ENCODE results near the gene SLC5A4.

- TF ChIP-seq, protein P1, sequence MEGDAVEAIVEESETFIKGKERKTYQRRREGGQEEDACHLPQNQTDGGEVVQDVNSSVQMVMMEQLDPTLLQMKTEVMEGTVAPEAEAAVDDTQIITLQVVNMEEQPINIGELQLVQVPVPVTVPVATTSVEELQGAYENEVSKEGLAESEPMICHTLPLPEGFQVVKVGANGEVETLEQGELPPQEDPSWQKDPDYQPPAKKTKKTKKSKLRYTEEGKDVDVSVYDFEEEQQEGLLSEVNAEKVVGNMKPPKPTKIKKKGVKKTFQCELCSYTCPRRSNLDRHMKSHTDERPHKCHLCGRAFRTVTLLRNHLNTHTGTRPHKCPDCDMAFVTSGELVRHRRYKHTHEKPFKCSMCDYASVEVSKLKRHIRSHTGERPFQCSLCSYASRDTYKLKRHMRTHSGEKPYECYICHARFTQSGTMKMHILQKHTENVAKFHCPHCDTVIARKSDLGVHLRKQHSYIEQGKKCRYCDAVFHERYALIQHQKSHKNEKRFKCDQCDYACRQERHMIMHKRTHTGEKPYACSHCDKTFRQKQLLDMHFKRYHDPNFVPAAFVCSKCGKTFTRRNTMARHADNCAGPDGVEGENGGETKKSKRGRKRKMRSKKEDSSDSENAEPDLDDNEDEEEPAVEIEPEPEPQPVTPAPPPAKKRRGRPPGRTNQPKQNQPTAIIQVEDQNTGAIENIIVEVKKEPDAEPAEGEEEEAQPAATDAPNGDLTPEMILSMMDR (IDR thresholded peaks at IDR 0.05; ENCODE audit: low read length) = no peak
- TF ChIP-seq EZH2 (optimal IDR thresholded peaks at IDR 0.05; ENCODE audit: low read depth, low read length) = no peak
- TF ChIP-seq EZH2phosphoT487 (IDR thresholded peaks at IDR 0.05; ENCODE audit: low read length) = no peak
Measured at GRCh38 chr22:32244547-32244946, 10.6 kb downstream of the SLC5A4 start.

Measured in MM.1S (cell line).